OCI-LY1 (cell line): ENCODE data around the gene RNF214.
"Not testable (repeated sequence)": the region's sequence is repeated elsewhere in the genome, so short reads cannot be mapped to it uniquely, and the experiment has no call there.

Experiments
- H2AFZ ChIP-seq: fragments of 200-600 bp; sonication (generic), shearing (Covaris generic); 2 replicates; pipeline ENCODE4 v1.6.0; 2014; ENCODE audit warnings: antibody characterized with exemption, mild to moderate bottlenecking, low read length
- H3F3A ChIP-seq: fragments of 200-600 bp; sonication (generic), shearing (Covaris generic); 2 replicates; pipeline ENCODE4 v1.6.0; 2014; ENCODE audit warnings: mild to moderate bottlenecking, antibody characterized with exemption, low read length, moderate library complexity; ENCODE audit not compliant: insufficient read depth
- H3K27ac ChIP-seq: fragments of 200-600 bp; sonication (generic); 2 replicates; pipeline ENCODE4 v1.5.1; 2014; ENCODE audit warnings: low read length, mixed run types, mild to moderate bottlenecking, low read depth; ENCODE audit not compliant: poor library complexity, severe bottlenecking
- H3K27me3 ChIP-seq: fragments of 200-600 bp; sonication (generic); 2 replicates; pipeline ENCODE4 v1.6.0; 2014; ENCODE audit warnings: antibody characterized with exemption, mild to moderate bottlenecking, low read length, moderate library complexity; ENCODE audit not compliant: insufficient read depth
- H3K36me3 ChIP-seq: fragments of 200-600 bp; sonication (generic); 2 replicates; pipeline ENCODE4 v1.6.1; 2014; ENCODE audit warnings: mild to moderate bottlenecking, antibody characterized with exemption, low read length, moderate library complexity, mixed read lengths; ENCODE audit not compliant: insufficient read depth
- H3K4me1 ChIP-seq: fragments of 200-600 bp; sonication (generic); 2 replicates; pipeline ENCODE4 v1.5.1; 2014; ENCODE audit warnings: mild to moderate bottlenecking, low read length, moderate library complexity; ENCODE audit not compliant: insufficient read depth, severe bottlenecking
- H3K4me2 ChIP-seq: fragments of 200-600 bp; sonication (generic), shearing (Covaris generic); 2 replicates; pipeline ENCODE4 v1.6.1; 2014; ENCODE audit warnings: low read length
- H3K4me3 ChIP-seq: fragments of 200-600 bp; sonication (generic); 2 replicates; pipeline ENCODE4 v1.5.1; 2014; ENCODE audit warnings: low read length, low read depth, mild to moderate bottlenecking, mixed read lengths; ENCODE audit not compliant: poor library complexity, severe bottlenecking
- H3K79me2 ChIP-seq: fragments of 200-600 bp; shearing (Covaris generic); 2 replicates; pipeline ENCODE4 v1.6.1; 2016; ENCODE audit warnings: mixed run types, low read length, mixed read lengths; ENCODE audit not compliant: insufficient read depth
- H3K9ac ChIP-seq: fragments of 200-600 bp; sonication (generic), shearing (Covaris generic); 2 replicates; pipeline ENCODE4 v1.6.1; 2014; ENCODE audit warnings: mild to moderate bottlenecking, low read length, mixed read lengths
- H3K9me2 ChIP-seq: fragments of 200-600 bp; sonication (generic), shearing (Covaris generic); 2 replicates; pipeline ENCODE4 v1.6.1; 2014; ENCODE audit warnings: low read depth, mild to moderate bottlenecking, low read length, mixed read lengths
- H3K9me3 ChIP-seq: fragments of 200-600 bp; shearing (Covaris generic); 2 replicates; pipeline ENCODE4 v1.6.1; 2014; ENCODE audit warnings: low read length, mixed read lengths
- H4K20me1 ChIP-seq: fragments of 200-600 bp; sonication (generic), shearing (Covaris generic); 2 replicates; pipeline ENCODE4 v1.6.0; 2016; ENCODE audit warnings: mild to moderate bottlenecking, low read length; ENCODE audit not compliant: insufficient read depth
- EZH2 ChIP-seq: fragments of 200-600 bp; sonication (generic), shearing (Covaris generic); IDR thresholded peaks from 2 replicates; pipeline ENCODE4 v1.8.0; 2017; ENCODE audit warnings: borderline replicate concordance, mixed run types, mild to moderate bottlenecking, antibody characterized with exemption, low read length, moderate library complexity, mixed read lengths
- TF ChIP-seq, protein P1 (sequence below): fragments of 200-600 bp; sonication (generic), shearing (Covaris generic); IDR thresholded peaks from 2 replicates; pipeline ENCODE4 v1.5.1; 2017; ENCODE audit warnings: mild to moderate bottlenecking, antibody characterized with exemption, low read length, moderate library complexity, mixed read lengths

The RNF214 gene

DNA sequence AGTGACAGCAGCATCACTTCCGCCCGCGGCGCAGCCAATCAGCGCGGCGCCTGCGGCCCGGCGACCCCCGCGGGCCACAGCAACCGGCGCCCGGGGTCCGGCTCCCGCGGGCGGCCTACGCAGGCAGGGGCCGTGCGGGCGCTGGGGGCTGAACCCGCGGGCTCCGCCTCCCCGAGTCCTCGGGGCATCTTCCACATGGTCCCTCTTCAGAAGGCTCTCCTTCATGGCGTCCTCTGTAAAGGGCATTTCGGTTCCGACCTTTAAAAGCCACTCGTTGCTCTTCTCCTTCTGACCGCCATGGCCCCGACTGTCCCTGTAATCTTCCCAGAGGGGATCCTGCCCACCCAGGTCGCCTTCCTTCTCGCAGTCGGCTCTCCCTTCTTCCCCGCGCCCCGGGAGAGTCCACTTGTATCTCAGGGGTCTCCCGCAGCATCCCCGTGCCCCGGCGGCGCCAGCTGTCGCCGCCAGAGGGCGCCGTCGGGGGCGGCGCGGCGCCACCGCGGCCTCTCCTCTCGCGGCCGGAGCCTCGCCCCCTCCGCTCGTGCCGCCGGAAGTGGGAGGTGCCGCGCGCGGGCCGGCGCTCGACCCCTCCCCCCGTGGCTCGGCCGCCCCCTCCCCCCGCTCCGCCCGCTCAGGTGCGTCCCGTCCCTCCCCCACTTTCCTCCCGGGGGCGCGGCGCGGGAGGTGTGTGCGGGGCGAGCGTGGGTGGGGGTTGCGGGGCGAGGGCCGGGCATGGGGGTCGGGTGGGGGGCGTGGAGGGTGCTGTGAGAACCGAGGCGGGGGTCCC, at the start of gene RNF214:
Gene RNF214, plus strand, starts transcription at position 580 of the 787 bp plus-strand sequence. CDS start 1,602 bp downstream, outside the sequence.
- Histone ChIP-seq H3F3A (no peaks in the 10 kb centered on the region), H2AFZ (no peak within 1 kb of the TSS; the same call in 1 of the 2 replicates), H3K9me3 (no peaks in the 10 kb centered on the region), H3K4me2 (peak within 1 kb of the TSS; percentile 98), H3K36me3 (peaks cover 20% of the 10 kb centered on the region), H3K9ac (peak within 1 kb of the TSS; percentile 94), H3K27ac (peak within 1 kb of the TSS; percentile 77), H3K4me3 (peak within 1 kb of the TSS; percentile 94), H3K4me1 (peaks cover 31% of the 10 kb centered on the region), H3K27me3 (no peaks in the 10 kb centered on the region), H3K79me2 (peaks cover 7% of the 10 kb centered on the region; the same call in 1 of the 2 replicates), H4K20me1 (no peaks in the 10 kb centered on the region), H3K9me2 (no peaks in the 10 kb centered on the region)
- TF ChIP-seq, protein P1, sequence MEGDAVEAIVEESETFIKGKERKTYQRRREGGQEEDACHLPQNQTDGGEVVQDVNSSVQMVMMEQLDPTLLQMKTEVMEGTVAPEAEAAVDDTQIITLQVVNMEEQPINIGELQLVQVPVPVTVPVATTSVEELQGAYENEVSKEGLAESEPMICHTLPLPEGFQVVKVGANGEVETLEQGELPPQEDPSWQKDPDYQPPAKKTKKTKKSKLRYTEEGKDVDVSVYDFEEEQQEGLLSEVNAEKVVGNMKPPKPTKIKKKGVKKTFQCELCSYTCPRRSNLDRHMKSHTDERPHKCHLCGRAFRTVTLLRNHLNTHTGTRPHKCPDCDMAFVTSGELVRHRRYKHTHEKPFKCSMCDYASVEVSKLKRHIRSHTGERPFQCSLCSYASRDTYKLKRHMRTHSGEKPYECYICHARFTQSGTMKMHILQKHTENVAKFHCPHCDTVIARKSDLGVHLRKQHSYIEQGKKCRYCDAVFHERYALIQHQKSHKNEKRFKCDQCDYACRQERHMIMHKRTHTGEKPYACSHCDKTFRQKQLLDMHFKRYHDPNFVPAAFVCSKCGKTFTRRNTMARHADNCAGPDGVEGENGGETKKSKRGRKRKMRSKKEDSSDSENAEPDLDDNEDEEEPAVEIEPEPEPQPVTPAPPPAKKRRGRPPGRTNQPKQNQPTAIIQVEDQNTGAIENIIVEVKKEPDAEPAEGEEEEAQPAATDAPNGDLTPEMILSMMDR: peak; percentile 72
- no peak for TF ChIP-seq EZH2

- not testable (repeated sequence) for H3K4me2 ChIP-seq, H3K4me3 ChIP-seq, H3F3A ChIP-seq, H3K9ac ChIP-seq, H3K9me2 ChIP-seq, H3K36me3 ChIP-seq, H3K27ac ChIP-seq, H3K9me3 ChIP-seq, H4K20me1 ChIP-seq, H2AFZ ChIP-seq, H3K79me2 ChIP-seq, H3K27me3 ChIP-seq
- peaks cover 27% of the 10 kb centered on the region for H3K4me1 ChIP-seq
These were observed 49.3 kb upstream of the RNF214 start for GRCh38 chr11:117183178-117183577.

- Histone ChIP-seq H3K36me3 (peaks cover 9% of the 10 kb centered on the region; the same call in 1 of the 2 replicates), H2AFZ (no peak overlapping the region), H3F3A (no peaks in the 10 kb centered on the region), H3K9me2 (no peaks in the 10 kb centered on the region), H3K4me2 (no peak overlapping the region), H4K20me1 (no peaks in the 10 kb centered on the region), H3K4me1 (peaks cover 26% of the 10 kb centered on the region), H3K4me3 (no peak overlapping the region), H3K9ac (no peak overlapping the region), H3K79me2 (no peaks in the 10 kb centered on the region), H3K9me3 (no peaks in the 10 kb centered on the region), H3K27ac (no peak overlapping the region), H3K27me3 (no peaks in the 10 kb centered on the region)
- TF ChIP-seq, protein P1: no peak
- no peak for TF ChIP-seq EZH2
These were observed 48.6 kb upstream of the RNF214 start for GRCh38 chr11:117183724-117184349.
